22Rv1 (cell line): ENCODE results near the gene CYP39A1.

ENCODE experiments used
- H3K27ac ChIP-seq: fragments of 450-650 bp; 2 replicates; pipeline ENCODE4 v1.5.1; 2017
- CTCF ChIP-seq: fragments of 450-650 bp; IDR thresholded peaks from 2 replicates; pipeline ENCODE4 v1.5.1; 2017; ENCODE audit warnings: mild to moderate bottlenecking
- ZFX ChIP-seq: fragments of 450-650 bp; IDR thresholded peaks from 2 replicates; pipeline ENCODE4 v1.6.1; 2017; ENCODE audit warnings: antibody characterized with exemption, borderline replicate concordance

The CYP39A1 gene

GRCh38 chr6:46652603-46653438 lies at the start of gene CYP39A1, which contains the start of gene SLC25A27:
TSS of gene CYP39A1 (minus strand) at chr6:46652818. CDS start at chr6:46652582, 236 bp downstream.
TSS of gene SLC25A27 (plus strand) at chr6:46652975. CDS start at chr6:46653193, 218 bp downstream.
- TF ChIP-seq ZFX (no peak), CTCF (no peak)
- peak within 1 kb of the TSS; percentile 80 for H3K27ac ChIP-seq

- TF ChIP-seq ZFX (no peak), CTCF (no peak)
- no peak overlapping the region for H3K27ac ChIP-seq
These were observed 47.4 kb upstream of the CYP39A1 start for GRCh38 chr6:46699970-46700369.

- TF ChIP-seq ZFX (no peak), CTCF (no peak)
- H3K27ac ChIP-seq, result no peak overlapping the region
These were observed 38.4 kb upstream of the CYP39A1 start for GRCh38 chr6:46690911-46691451.

GRCh38 chr6:46690141-46690755 lies 37.6 kb upstream of the CYP39A1 start:
- TF ChIP-seq ZFX (no peak), CTCF (no peak)
- no peak overlapping the region for H3K27ac ChIP-seq

GRCh38 chr6:46689657-46690056 lies 37.0 kb upstream of the CYP39A1 start:
- TF ChIP-seq ZFX (no peak), CTCF (no peak)
- H3K27ac ChIP-seq, result no peak overlapping the region

- TF ChIP-seq CTCF, result no peak
- no peak for TF ChIP-seq ZFX
- no peak overlapping the region for H3K27ac ChIP-seq
These were observed 36.3 kb upstream of the CYP39A1 start for GRCh38 chr6:46688966-46689335.
